Gastrocnemius medialis (tissue), 4 donors: ENCODE data around the gene LCN10. TPM values are rescaled to one million over a fixed set of nuclear protein-coding genes. Genes with fewer than 3 reads are reported as not detected.

Experiments used
- ATAC-seq, 2 donors: fragments of 150-250 bp; one replicate each; pipeline ENCODE4 v1.9.1; 2016
- DNase-seq, 2 donors: peaks; one replicate each; pipeline ENCODE4 v3.0.0-alpha.2; 2019
- H3K27ac ChIP-seq, 4 donors: fragments of 200-600 bp; sonication (generic); 1 replicate in 1 of 4; 2 replicates in 3 of 4; pipeline ENCODE4 v1.5.1; 2016 to 2018; ENCODE audit warnings: mild to moderate bottlenecking in 2 of 4, moderate library complexity in 1 of 4
- H3K27me3 ChIP-seq, 3 donors: fragments of 200-600 bp; sonication (generic) in 2 of 3; 1 replicate in 1 of 3; 2 replicates in 2 of 3; pipeline versions ENCODE4 v1.5.1 to v1.6.0; 2016 to 2019; ENCODE audit warnings: mild to moderate bottlenecking in 1 of 3, moderate library complexity in 1 of 3
- H3K36me3 ChIP-seq, 2 donors: fragments of 200-600 bp; sonication (generic) in 1 of 2; one replicate each; pipeline ENCODE4 v1.5.1; 2017 to 2018
- H3K4me1 ChIP-seq, 2 donors: fragments of 200-600 bp; sonication (generic) in 1 of 2; one replicate each; pipeline ENCODE4 v1.5.1; 2016 to 2017; ENCODE audit warnings: mild to moderate bottlenecking in 2 of 2
- H3K4me3 ChIP-seq, 4 donors: fragments of 200-600 bp; sonication (generic) in 3 of 4; 1 replicate in 1 of 4; 2 replicates in 3 of 4; pipeline ENCODE4 v1.5.1; 2016 to 2019; ENCODE audit warnings: mild to moderate bottlenecking in 2 of 4
- H3K9me3 ChIP-seq, 3 donors: fragments of 200-600 bp; sonication (generic) in 2 of 3; 1 replicate in 1 of 3; 2 replicates in 2 of 3; pipeline ENCODE4 v1.5.1; 2016 to 2019
- CTCF ChIP-seq, 5 experiments: fragments of 450-650 bp in 3 of 5; fragments of 200-600 bp in 2 of 5; sonication (generic) in 2 of 5; IDR thresholded peaks in 4 of 5; conservative IDR thresholded peaks in 1 of 5; 1 replicate in 4 of 5; 2 replicates in 1 of 5; pipeline ENCODE4 v1.5.1; 2016 to 2019; ENCODE audit warnings: antibody characterized with exemption in 5 of 5, mild to moderate bottlenecking in 3 of 5, moderate library complexity in 3 of 5
- POLR2A ChIP-seq, 2 donors: fragments of 450-650 bp; IDR thresholded peaks; one replicate each; pipeline ENCODE4 v1.6.1; 2017; ENCODE audit warnings: antibody characterized with exemption in 2 of 2, mild to moderate bottlenecking in 2 of 2, moderate library complexity in 2 of 2
- in situ Hi-C, 4 donors: fragments of 200-750 bp; cut with MboI; loops; one replicate each; pipeline versions ENCODE4 v1.15.0 to v1.8.0; 2017; ENCODE audit warnings: low sequenced_read_pairs in 4 of 4
- intact Hi-C: fragments of 100-400 bp; cut with DNase I; formaldehyde crosslinking; loops from one replicate; pipeline ENCODE4 v1.15.1; 2023; ENCODE audit warnings: low total_unique reads
- total RNA-seq, 4 donors: library from RNA; depleted of rRNA; stranded (reverse); fragments of >200 nt; gene quantifications; one replicate each; pipeline versions ENCODE4 v1.1.0 to v1.2.3, GENCODE V29; 2016

Gene LCN10
- total RNA-seq, 4 donors from 2014 or later, result 0.61 to 4.7 (median 1.6) TPM

- no peak for DNase-seq
- no peaks in the 10 kb centered on the region for H3K9me3 ChIP-seq
- H3K4me3 ChIP-seq, result no peak overlapping the region
- intact Hi-C loops, result no loop called here
- no peaks in the 10 kb centered on the region for H3K27me3 ChIP-seq
- no peaks in the 10 kb centered on the region for H3K36me3 ChIP-seq
- peaks cover 13 to 14% of the 10 kb centered on the region in 2 donors for H3K4me1 ChIP-seq
- in situ Hi-C loops, result no loop called here
- H3K27ac ChIP-seq, result no peak overlapping the region
- no peak for TF ChIP-seq POLR2A (IDR thresholded peaks at IDR 0.05)
- TF ChIP-seq CTCF (IDR thresholded peaks at IDR 0.05 in 4 of 5, conservative IDR thresholded peaks at IDR 0.05 in 1 of 5), result no peak
- no peak for ATAC-seq
These were observed 10.8 kb upstream of the LCN10 start for GRCh38 chr9:136753371-136754058.

- Histone ChIP-seq H3K9me3 (no peaks in the 10 kb centered on the region), H3K4me3 (no peak overlapping the region), H3K27me3 (no peaks in the 10 kb centered on the region), H3K36me3 (no peaks in the 10 kb centered on the region), H3K27ac (no peak overlapping the region), H3K4me1 (peaks cover 0 to 3% of the 10 kb centered on the region in 2 donors)
- no peak for ATAC-seq
- in situ Hi-C loops (no loop called here), intact Hi-C loops (no loop called here)
- DNase-seq, result no peak
- TF ChIP-seq CTCF (IDR thresholded peaks at IDR 0.05 in 4 of 5, conservative IDR thresholded peaks at IDR 0.05 in 1 of 5) (no peak), POLR2A (IDR thresholded peaks at IDR 0.05) (no peak)
These were observed 9.1 kb upstream of the LCN10 start for GRCh38 chr9:136751814-136752213.

- DNase-seq, result no peak
- no peaks in the 10 kb centered on the region for H3K9me3 ChIP-seq
- peaks cover 0 to 3% of the 10 kb centered on the region in 2 donors for H3K4me1 ChIP-seq
- TF ChIP-seq CTCF (IDR thresholded peaks at IDR 0.05 in 4 of 5, conservative IDR thresholded peaks at IDR 0.05 in 1 of 5) (no peak), POLR2A (IDR thresholded peaks at IDR 0.05) (no peak)
- no peak for ATAC-seq
- intact Hi-C loops, result no loop called here
- H3K36me3 ChIP-seq, result no peaks in the 10 kb centered on the region
- in situ Hi-C loops, result no loop called here
- H3K4me3 ChIP-seq, result no peak overlapping the region
- H3K27me3 ChIP-seq, result no peaks in the 10 kb centered on the region
- H3K27ac ChIP-seq, result no peak overlapping the region
These were observed 8.5 kb upstream of the LCN10 start for GRCh38 chr9:136751244-136751643.

- ATAC-seq (no peak), DNase-seq (no peak)
- TF ChIP-seq POLR2A (IDR thresholded peaks at IDR 0.05), result no peak
- no peak for TF ChIP-seq CTCF (IDR thresholded peaks at IDR 0.05 in 4 of 5, conservative IDR thresholded peaks at IDR 0.05 in 1 of 5)
- in situ Hi-C loops (no loop called here), intact Hi-C loops (no loop called here)
- no peaks in the 10 kb centered on the region for H3K9me3 ChIP-seq
- H3K4me1 ChIP-seq, result peaks cover 0 to 3% of the 10 kb centered on the region in 2 donors
- H3K4me3 ChIP-seq, result no peak overlapping the region
- no peaks in the 10 kb centered on the region for H3K27me3 ChIP-seq
- no peaks in the 10 kb centered on the region for H3K36me3 ChIP-seq
- H3K27ac ChIP-seq, result peak overlapping the region in 1 of 4 donors; percentile 55
These were observed 7.8 kb upstream of the LCN10 start for GRCh38 chr9:136750526-136750925.
